SK-N-SH (cell line): Measurements from ENCODE around the gene APBA2.

Experiments used
- CHD2 ChIP-seq: fragments of 150-350 bp; IDR thresholded peaks from 2 replicates; pipeline ENCODE4 v1.6.1; 2018; ENCODE audit warnings: low read length; ENCODE audit not compliant: partially characterized antibody
- CTCF ChIP-seq: fragments of 200-600 bp; sonication (generic); IDR thresholded peaks from 2 replicates; pipeline ENCODE4 v1.6.1; 2017; ENCODE audit warnings: antibody characterized with exemption, mild to moderate bottlenecking, moderate library complexity
- MAX ChIP-seq: IDR thresholded peaks from 2 replicates; pipeline ENCODE4 v1.4.0; 2012; ENCODE audit warnings: low read depth
- MXI1 ChIP-seq: IDR thresholded peaks from 2 replicates; pipeline ENCODE4 v1.6.1; 2012; ENCODE audit warnings: mild to moderate bottlenecking, low read depth, low read length, improper control_type of control experiment
- TAF1 ChIP-seq: IDR thresholded peaks from 2 replicates; pipeline ENCODE4 v1.6.1; 2012; ENCODE audit warnings: low read depth, mild to moderate bottlenecking, low read length, moderate library complexity, borderline replicate concordance
- TCF12 ChIP-seq: IDR thresholded peaks from 2 replicates; pipeline ENCODE4 v1.4.0; 2012
- USF1 ChIP-seq: IDR thresholded peaks from 2 replicates; pipeline ENCODE4 v1.4.0; 2012; ENCODE audit warnings: low read depth, borderline replicate concordance

GRCh38 chr15:28909958-28910500 lies 24.3 kb downstream of the APBA2 start:
- TF ChIP-seq CTCF (no peak), MAX (no peak), MXI1 (no peak), CHD2 (no peak), USF1 (no peak), TAF1 (no peak), TCF12 (no peak)
